Ascending aorta (tissue), 2 donors: ENCODE measurements around the gene PLCH2. TPM values are rescaled to one million over a fixed set of nuclear protein-coding genes. Genes with fewer than 3 reads are reported as not detected.

Source experiments
- DNase-seq, 2 donors: peaks; one replicate each; pipeline ENCODE4 v3.0.0-alpha.2; 2019; ENCODE audit warnings: low spot score in 2 of 2
- H3K27ac ChIP-seq, 2 donors: fragments of 200-600 bp; sonication (generic); one replicate each; pipeline ENCODE4 v1.5.1; 2016 to 2017; ENCODE audit warnings: mild to moderate bottlenecking in 1 of 2
- H3K27me3 ChIP-seq: fragments of 200-600 bp; sonication (generic); one replicate; pipeline ENCODE4 v1.5.1; 2017
- H3K36me3 ChIP-seq, 2 donors: fragments of 200-600 bp; sonication (generic); one replicate each; pipeline ENCODE4 v1.5.1; 2016
- H3K4me1 ChIP-seq, 2 donors: fragments of 200-600 bp; sonication (generic); one replicate each; pipeline ENCODE4 v1.5.1; 2016 to 2017; ENCODE audit warnings: mild to moderate bottlenecking in 1 of 2
- H3K4me3 ChIP-seq, 2 donors: fragments of 200-600 bp; sonication (generic); one replicate each; pipeline ENCODE4 v1.5.1; 2016 to 2017; ENCODE audit warnings: mild to moderate bottlenecking in 1 of 2
- H3K9me3 ChIP-seq, 2 donors: fragments of 200-600 bp; sonication (generic); one replicate each; pipeline ENCODE4 v1.5.1; 2016
- CTCF ChIP-seq, 3 experiments: fragments of 200-600 bp in 2 of 3; fragments of 450-650 bp in 1 of 3; sonication (generic) in 2 of 3; IDR thresholded peaks; one replicate each; pipeline ENCODE4 v1.5.1; 2016 to 2019; ENCODE audit warnings: antibody characterized with exemption in 3 of 3, mild to moderate bottlenecking in 1 of 3, moderate library complexity in 1 of 3
- intact Hi-C: fragments of 100-400 bp; cut with DNase I; formaldehyde crosslinking; loops from one replicate; pipeline ENCODE4 v1.15.1; 2023
- total RNA-seq: library from RNA; depleted of rRNA; stranded (reverse); fragments of >200 nt; gene quantifications from one replicate; pipeline ENCODE4 v1.1.0, GENCODE V29; 2016

PLCH2 gene
- total RNA-seq, 1 donor from 2014 or later, result not detected

GRCh38 chr1:2483026-2483425 is 6.9 kb downstream of the PLCH2 start:
- intact Hi-C loops, result no loop called here
- DNase-seq, result no peak
- Histone ChIP-seq H3K36me3 (no peaks in the 10 kb centered on the region), H3K4me3 (no peak overlapping the region), H3K4me1 (no peaks in the 10 kb centered on the region), H3K9me3 (peaks cover 0 to under 1% of the 10 kb centered on the region in 2 donors), H3K27ac (no peak overlapping the region), H3K27me3 (no peaks in the 10 kb centered on the region)
- no peak for TF ChIP-seq CTCF (IDR thresholded peaks at IDR 0.05)

- TF ChIP-seq CTCF (IDR thresholded peaks at IDR 0.05), result no peak
- peaks cover 0 to 7% of the 10 kb centered on the region in 2 donors for H3K9me3 ChIP-seq
- H3K27ac ChIP-seq, result no peak overlapping the region
- no peaks in the 10 kb centered on the region for H3K27me3 ChIP-seq
- intact Hi-C loops, result no loop called here
- DNase-seq, result no peak
- H3K36me3 ChIP-seq, result no peaks in the 10 kb centered on the region
- no peak overlapping the region for H3K4me3 ChIP-seq
- no peaks in the 10 kb centered on the region for H3K4me1 ChIP-seq
Measured at GRCh38 chr1:2483970-2484369, 7.9 kb downstream of the PLCH2 start.

GRCh38 chr1:2486041-2486440 is 10.0 kb downstream of the PLCH2 start:
- no peak for TF ChIP-seq CTCF (IDR thresholded peaks at IDR 0.05)
- Histone ChIP-seq H3K9me3 (peaks cover 0 to 7% of the 10 kb centered on the region in 2 donors), H3K36me3 (no peaks in the 10 kb centered on the region), H3K27me3 (no peaks in the 10 kb centered on the region), H3K4me3 (no peak overlapping the region), H3K27ac (no peak overlapping the region), H3K4me1 (no peaks in the 10 kb centered on the region)
- intact Hi-C loops, result no loop called here
- DNase-seq, result no peak

- Histone ChIP-seq H3K36me3 (no peaks in the 10 kb centered on the region), H3K4me3 (no peak overlapping the region), H3K27me3 (no peaks in the 10 kb centered on the region), H3K4me1 (no peaks in the 10 kb centered on the region), H3K9me3 (peaks cover 0 to 7% of the 10 kb centered on the region in 2 donors), H3K27ac (no peak overlapping the region)
- DNase-seq, result no peak
- intact Hi-C loops, result no loop called here
- TF ChIP-seq CTCF (IDR thresholded peaks at IDR 0.05), result no peak
Measured at GRCh38 chr1:2486558-2486957, 10.5 kb downstream of the PLCH2 start.

- no peak overlapping the region for H3K4me3 ChIP-seq
- peaks cover 0 to 7% of the 10 kb centered on the region in 2 donors for H3K9me3 ChIP-seq
- no peaks in the 10 kb centered on the region for H3K36me3 ChIP-seq
- H3K4me1 ChIP-seq, result no peaks in the 10 kb centered on the region
- no peak for DNase-seq
- intact Hi-C loops, result no loop called here
- H3K27me3 ChIP-seq, result no peaks in the 10 kb centered on the region
- H3K27ac ChIP-seq, result no peak overlapping the region
- no peak for TF ChIP-seq CTCF (IDR thresholded peaks at IDR 0.05)
Measured at GRCh38 chr1:2488688-2489087, 12.6 kb downstream of the PLCH2 start.

- intact Hi-C loops, result no loop called here
- H3K9me3 ChIP-seq, result peaks cover 0 to 7% of the 10 kb centered on the region in 2 donors
Measured at GRCh38 chr1:2489615-2490014, 13.5 kb downstream of the PLCH2 start.

More at GRCh38 chr1:2489615-2490014, 13.5 kb downstream of the PLCH2 start:
- Histone ChIP-seq H3K27me3 (no peaks in the 10 kb centered on the region), H3K4me3 (no peak overlapping the region), H3K4me1 (no peaks in the 10 kb centered on the region), H3K36me3 (no peaks in the 10 kb centered on the region), H3K27ac (no peak overlapping the region)
- TF ChIP-seq CTCF (IDR thresholded peaks at IDR 0.05), result no peak
- DNase-seq, result no peak
